Measurements from ENCODE around the gene HDAC2. TPM values are rescaled to one million over a fixed set of nuclear protein-coding genes. Genes with fewer than 3 reads are reported as not detected.

HDAC2 gene
- total RNA-seq, 2 experiments from 2014 or later, result 40.5 to 141 TPM

DNA sequence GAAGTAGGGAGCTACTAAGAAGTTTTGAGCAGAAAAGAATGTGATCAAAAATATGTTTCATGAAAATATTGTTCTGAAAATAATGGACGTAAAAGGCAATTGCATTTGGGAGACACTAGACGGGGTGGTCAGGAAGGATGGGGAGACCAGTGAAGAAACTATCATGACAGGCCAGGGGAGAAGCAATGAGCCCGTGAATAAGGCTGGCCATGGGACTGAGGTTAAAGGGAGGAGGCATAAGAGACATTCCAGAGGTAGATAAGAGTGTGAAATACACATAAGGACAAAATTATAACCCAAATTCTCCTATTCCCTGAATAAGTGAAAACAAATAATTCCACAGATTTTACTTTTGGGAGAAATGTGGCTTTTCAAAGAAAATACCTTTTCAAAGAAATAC, 62.1 kb downstream of the HDAC2 start:
- no peaks in the 10 kb centered on the region for H3K4me1 ChIP-seq (ENCODE audit: insufficient read depth, low read length, poor library complexity, severe bottlenecking)
- H3K9me2 ChIP-seq (ENCODE audit: insufficient read depth, low read length), result no peaks in the 10 kb centered on the region
- TF ChIP-seq EZH2phosphoT487 (IDR thresholded peaks at IDR 0.05; ENCODE audit: borderline replicate concordance, low read depth, low read length), result no peak
- TF ChIP-seq, protein P1, sequence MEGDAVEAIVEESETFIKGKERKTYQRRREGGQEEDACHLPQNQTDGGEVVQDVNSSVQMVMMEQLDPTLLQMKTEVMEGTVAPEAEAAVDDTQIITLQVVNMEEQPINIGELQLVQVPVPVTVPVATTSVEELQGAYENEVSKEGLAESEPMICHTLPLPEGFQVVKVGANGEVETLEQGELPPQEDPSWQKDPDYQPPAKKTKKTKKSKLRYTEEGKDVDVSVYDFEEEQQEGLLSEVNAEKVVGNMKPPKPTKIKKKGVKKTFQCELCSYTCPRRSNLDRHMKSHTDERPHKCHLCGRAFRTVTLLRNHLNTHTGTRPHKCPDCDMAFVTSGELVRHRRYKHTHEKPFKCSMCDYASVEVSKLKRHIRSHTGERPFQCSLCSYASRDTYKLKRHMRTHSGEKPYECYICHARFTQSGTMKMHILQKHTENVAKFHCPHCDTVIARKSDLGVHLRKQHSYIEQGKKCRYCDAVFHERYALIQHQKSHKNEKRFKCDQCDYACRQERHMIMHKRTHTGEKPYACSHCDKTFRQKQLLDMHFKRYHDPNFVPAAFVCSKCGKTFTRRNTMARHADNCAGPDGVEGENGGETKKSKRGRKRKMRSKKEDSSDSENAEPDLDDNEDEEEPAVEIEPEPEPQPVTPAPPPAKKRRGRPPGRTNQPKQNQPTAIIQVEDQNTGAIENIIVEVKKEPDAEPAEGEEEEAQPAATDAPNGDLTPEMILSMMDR (conservative IDR thresholded peaks at IDR 0.05; ENCODE audit: low read length), result no peak
- intact Hi-C loops (cut with micrococcal nuclease; ENCODE audit: unreplicated experiment), result loop anchor here (1.0 to 5.0 kb wide), 2 partner anchors 36 to 1128 kb away; no protein-coding TSS in a partner anchor
- no peaks in the 10 kb centered on the region for H4K20me1 ChIP-seq (ENCODE audit: insufficient read depth, low read length)
- no peak for DNase-seq (ENCODE audit: low spot score)
- no peaks in the 10 kb centered on the region for H3K79me2 ChIP-seq (ENCODE audit: insufficient read depth, low read depth, low read length)
- CTCF ChIA-PET (ENCODE audit: unreplicated experiment), result no interaction called here
- POLR2A ChIA-PET, result interaction anchor here (0.9 kb wide), 1 partner anchor 61 kb away, joined by 3 read pairs; no protein-coding TSS in a partner anchor
- no peaks in the 10 kb centered on the region for H3K9me3 ChIP-seq (ENCODE audit: low read length)
- H3K36me3 ChIP-seq (ENCODE audit: insufficient read depth, low read length), result no peaks in the 10 kb centered on the region
- H3K4me3 ChIP-seq (ENCODE audit: low read depth, low read length, poor library complexity, severe bottlenecking), result no peak overlapping the region
- H3K27ac ChIP-seq (ENCODE audit: low read depth, low read length, poor library complexity, severe bottlenecking), result no peak overlapping the region
- H2AFZ ChIP-seq (ENCODE audit: low read length), result no peak overlapping the region
- no peak overlapping the region for H3K4me2 ChIP-seq (ENCODE audit: low read length)
- BruUV-seq (replicated peaks), result no TSS peak

DNA sequence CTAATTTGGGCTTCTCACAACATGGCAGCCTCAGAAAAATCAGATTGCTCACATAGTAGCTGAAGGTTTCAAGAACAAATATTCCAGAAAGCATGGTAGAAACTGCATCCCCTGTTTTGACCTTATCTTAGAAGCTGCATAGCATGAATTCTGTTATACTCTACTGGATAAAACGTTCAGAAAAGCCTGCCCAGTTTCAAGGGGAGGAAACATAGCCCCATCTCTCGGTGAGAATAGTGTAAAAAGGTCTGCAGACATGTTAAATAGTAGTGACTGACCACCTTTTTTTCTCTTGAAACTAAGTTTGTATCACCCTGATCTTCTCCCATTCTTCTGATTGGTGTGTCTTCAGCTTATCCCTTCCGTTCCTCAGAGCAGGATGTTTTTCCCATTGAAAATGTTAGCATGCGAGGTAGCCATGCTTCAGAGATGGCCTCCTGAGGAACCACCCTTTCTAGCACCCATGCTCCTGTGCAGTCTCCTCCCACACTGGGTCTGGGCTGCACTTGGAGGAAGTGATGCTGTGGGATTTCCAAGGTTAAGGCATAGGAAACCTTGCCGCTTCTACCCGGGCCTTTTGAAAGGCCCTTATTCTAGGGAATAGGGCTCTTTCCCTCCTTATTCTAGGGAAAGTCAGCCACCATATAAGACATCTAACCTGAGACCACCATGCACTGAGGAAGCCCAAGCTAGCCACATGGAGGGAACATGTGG, 63.7 kb downstream of the HDAC2 start:
- Histone ChIP-seq H3K27ac (ENCODE audit: low read depth, low read length, poor library complexity, severe bottlenecking) (no peak overlapping the region), H3K9me2 (ENCODE audit: insufficient read depth, low read length) (no peaks in the 10 kb centered on the region), H2AFZ (ENCODE audit: low read length) (no peak overlapping the region), H3K9me3 (ENCODE audit: low read length) (no peaks in the 10 kb centered on the region), H3K4me3 (ENCODE audit: low read depth, low read length, poor library complexity, severe bottlenecking) (no peak overlapping the region), H3K4me2 (ENCODE audit: low read length) (no peak overlapping the region), H3K36me3 (ENCODE audit: insufficient read depth, low read length) (no peaks in the 10 kb centered on the region), H3K4me1 (ENCODE audit: insufficient read depth, low read length, poor library complexity, severe bottlenecking) (no peaks in the 10 kb centered on the region), H4K20me1 (ENCODE audit: insufficient read depth, low read length) (no peaks in the 10 kb centered on the region), H3K79me2 (ENCODE audit: insufficient read depth, low read depth, low read length) (no peaks in the 10 kb centered on the region)
- DNase-seq (ENCODE audit: low spot score), result no peak
- BruUV-seq (replicated peaks), result no TSS peak
- intact Hi-C loops (cut with micrococcal nuclease; ENCODE audit: unreplicated experiment), result loop anchor here (5.0 kb wide), 1 partner anchor 35 kb away; no protein-coding TSS in a partner anchor
- POLR2A ChIA-PET, result interaction anchor here (0.6 to 1.5 kb wide), 3 partner anchors 11 to 590 kb away, joined by 4 to 5 read pairs (median 4); no protein-coding TSS in a partner anchor
- TF ChIP-seq, protein P1 (conservative IDR thresholded peaks at IDR 0.05; ENCODE audit: low read length), result 0 out of 2 replicates have a peak, but pooled peaks have one; percentile 22
- TF ChIP-seq EZH2phosphoT487 (IDR thresholded peaks at IDR 0.05; ENCODE audit: borderline replicate concordance, low read depth, low read length), result no peak
- CTCF ChIA-PET (ENCODE audit: unreplicated experiment), result interaction anchor here (0.7 kb wide), 1 partner anchor 28 kb away, joined by 3 read pairs; no protein-coding TSS in a partner anchor

Measured in OCI-LY7 (cell line).